Aorta (tissue), 5 donors: ENCODE measurements around the gene IL1RAPL2. TPM values are rescaled to one million over a fixed set of nuclear protein-coding genes. Genes with fewer than 3 reads are reported as not detected.

Experiments used
- ATAC-seq: fragments of 200-7000 bp; cut with Tn5 transposase; one replicate; pipeline ENCODE4 v1.9.1; 2022; ENCODE audit warnings: moderate library complexity; ENCODE audit not compliant: low FRiP score
- DNase-seq, 2 donors: peaks; one replicate each; pipeline ENCODE4 v3.0.0-alpha.2; 2020
- H3K27ac ChIP-seq, 2 donors: one replicate each; pipeline ENCODE4 v1.5.1; 2013; ENCODE audit warnings: low read length in 2 of 2, mild to moderate bottlenecking in 2 of 2, moderate library complexity in 2 of 2, control low read depth in 1 of 2, inconsistent platforms in 1 of 2, low read depth in 1 of 2
- H3K27me3 ChIP-seq, 2 donors: one replicate each; pipeline ENCODE4 v1.6.1; 2013; ENCODE audit warnings: control low read depth in 1 of 2, low read length in 1 of 2, mild to moderate bottlenecking in 1 of 2, moderate library complexity in 1 of 2; ENCODE audit not compliant: insufficient read depth in 2 of 2, control insufficient read depth in 1 of 2
- H3K36me3 ChIP-seq, 2 donors: one replicate each; pipeline ENCODE4 v1.6.1; 2013; ENCODE audit warnings: control low read depth in 1 of 2, low read length in 1 of 2, mild to moderate bottlenecking in 1 of 2; ENCODE audit not compliant: insufficient read depth in 2 of 2, control insufficient read depth in 1 of 2
- H3K4me1 ChIP-seq, 2 donors: one replicate each; pipeline ENCODE4 v1.6.1; 2013; ENCODE audit warnings: low read length in 2 of 2, control low read depth in 1 of 2, mild to moderate bottlenecking in 1 of 2, moderate library complexity in 1 of 2; ENCODE audit not compliant: insufficient read depth in 2 of 2, control insufficient read depth in 1 of 2
- H3K4me3 ChIP-seq, 2 donors: one replicate each; pipeline ENCODE4 v1.5.1; 2013; ENCODE audit warnings: low read length in 2 of 2, control low read depth in 1 of 2, mild to moderate bottlenecking in 1 of 2
- H3K9me3 ChIP-seq: one replicate; pipeline ENCODE4 v1.6.1; 2013; ENCODE audit warnings: mild to moderate bottlenecking, low read length; ENCODE audit not compliant: control insufficient read depth
- WGBS, 2 donors: extraction: QIAGEN DNeasy Blood & Tissue Kit; methylation state at CpG; one replicate each; pipeline ENCODE4 v1.1.7; 2013; 5-methylcytosine and 5-hydroxymethylcytosine counted together
- intact Hi-C, 2 donors: fragments of 100-400 bp; cut with DNase I; formaldehyde crosslinking; loops; one replicate each; pipeline versions ENCODE4 v1.14.2 to v1.15.0; 2022
- polyA plus RNA-seq, 2 donors: library from polyadenylated mRNA; stranded (reverse); fragments of 200-250 nt; gene quantifications; one replicate each; pipeline ENCODE4 v1.2.3, GENCODE V29; 2013
- total RNA-seq, 2 donors: library from RNA; stranded (reverse); fragmentation: NEBNext Ultra II Directional; extraction: Animal tissue kit (Norgen Biotek cat#: 25700); gene quantifications; one replicate each; pipeline ENCODE4 v1.2.1, GENCODE V29; 2021
- donor health status: healthy with polysubstance abuse.
- donor health status: Bipolar disorder and iron deficiency.
- donor health status: DM: no; HTN: no; CAD: no.
- donor health status: DM: no; HTN: no; CAD: no.
- donor health status: DM: yes; HTN: yes; CAD: no.

Gene IL1RAPL2
- total and polyA plus RNA-seq, 4 donors: not detected

- intact Hi-C loops: no loop called here
These were observed 129.6 kb downstream of the IL1RAPL2 start for GRCh38 chrX:104695593-104695992.

GRCh38 chrX:104696667-104697066 lies 130.7 kb downstream of the IL1RAPL2 start:
- Histone ChIP-seq H3K27ac (no peak overlapping the region), H3K9me3 (no peaks in the 10 kb centered on the region), H3K36me3 (no peaks in the 10 kb centered on the region), H3K4me3 (no peak overlapping the region), H3K4me1 (no peaks in the 10 kb centered on the region), H3K27me3 (no peaks in the 10 kb centered on the region)
- 33 to 39% methylated on average over 1 of the region's 1 CpG for WGBS, 2 donors
- DNase-seq (no peak), ATAC-seq (no peak)
- intact Hi-C loops: no loop called here

More at GRCh38 chrX:104695593-104695992, 129.6 kb downstream of the IL1RAPL2 start:
- Histone ChIP-seq H3K27ac (no peak overlapping the region), H3K4me1 (no peaks in the 10 kb centered on the region), H3K4me3 (no peak overlapping the region), H3K27me3 (no peaks in the 10 kb centered on the region), H3K36me3 (no peaks in the 10 kb centered on the region), H3K9me3 (no peaks in the 10 kb centered on the region)
- no peak for DNase-seq
- no peak for ATAC-seq
- 87 to 91% methylated on average over 9 of the region's 9 CpGs for WGBS, 2 donors

- H3K27me3 ChIP-seq: no peaks in the 10 kb centered on the region
- intact Hi-C loops: no loop called here
- ATAC-seq (no peak), DNase-seq (no peak)
- H3K27ac ChIP-seq: no peak overlapping the region
- no peaks in the 10 kb centered on the region for H3K36me3 ChIP-seq
- H3K4me3 ChIP-seq: no peak overlapping the region
- H3K4me1 ChIP-seq: no peaks in the 10 kb centered on the region
- no peaks in the 10 kb centered on the region for H3K9me3 ChIP-seq
These were observed 131.3 kb downstream of the IL1RAPL2 start for GRCh38 chrX:104697294-104697693.

GRCh38 chrX:104707042-104707441 lies 141.0 kb downstream of the IL1RAPL2 start:
- Histone ChIP-seq H3K27me3 (no peaks in the 10 kb centered on the region), H3K27ac (no peak overlapping the region), H3K36me3 (no peaks in the 10 kb centered on the region), H3K4me1 (no peaks in the 10 kb centered on the region), H3K4me3 (no peak overlapping the region), H3K9me3 (no peaks in the 10 kb centered on the region)
- DNase-seq: no peak
- ATAC-seq: no peak
- 60 to 81% methylated on average over 4 of the region's 4 CpGs for WGBS, 2 donors
- intact Hi-C loops: no loop called here

- no peaks in the 10 kb centered on the region for H3K9me3 ChIP-seq
- no peak overlapping the region for H3K4me3 ChIP-seq
- H3K27ac ChIP-seq: no peak overlapping the region
- no peaks in the 10 kb centered on the region for H3K27me3 ChIP-seq
- no peak for ATAC-seq
- no peaks in the 10 kb centered on the region for H3K4me1 ChIP-seq
- no peak for DNase-seq
- no peaks in the 10 kb centered on the region for H3K36me3 ChIP-seq
- intact Hi-C loops: no loop called here
These were observed 141.6 kb downstream of the IL1RAPL2 start for GRCh38 chrX:104707572-104707971.

- intact Hi-C loops: loop anchor here in 1 of 2 donors (10.0 kb wide), 1 partner anchor 62 kb away; no protein-coding TSS in a partner anchor
- Histone ChIP-seq H3K4me3 (no peak overlapping the region), H3K27me3 (no peaks in the 10 kb centered on the region), H3K4me1 (no peaks in the 10 kb centered on the region), H3K36me3 (no peaks in the 10 kb centered on the region), H3K9me3 (no peaks in the 10 kb centered on the region), H3K27ac (no peak overlapping the region)
- DNase-seq (no peak), ATAC-seq (no peak)
- WGBS, 2 donors: 22 to 26% methylated on average over 1 of the region's 1 CpG
These were observed 146.5 kb downstream of the IL1RAPL2 start for GRCh38 chrX:104712515-104712914.

- intact Hi-C loops: no loop called here
- H3K27me3 ChIP-seq: no peaks in the 10 kb centered on the region
These were observed 155.9 kb downstream of the IL1RAPL2 start for GRCh38 chrX:104721854-104722253.

GRCh38 chrX:104728456-104728855 lies 162.5 kb downstream of the IL1RAPL2 start:
- 70 to 80% methylated on average over 3 of the region's 3 CpGs for WGBS, 2 donors
- intact Hi-C loops: no loop called here
- DNase-seq: no peak
- Histone ChIP-seq H3K36me3 (no peaks in the 10 kb centered on the region), H3K27me3 (no peaks in the 10 kb centered on the region), H3K4me3 (no peak overlapping the region), H3K27ac (no peak overlapping the region), H3K9me3 (no peaks in the 10 kb centered on the region), H3K4me1 (no peaks in the 10 kb centered on the region)
- ATAC-seq: no peak

More at GRCh38 chrX:104721854-104722253, 155.9 kb downstream of the IL1RAPL2 start:
- WGBS, 2 donors: 57 to 64% methylated on average over 3 of the region's 3 CpGs
- H3K9me3 ChIP-seq: no peaks in the 10 kb centered on the region
- H3K36me3 ChIP-seq: no peaks in the 10 kb centered on the region
- H3K4me3 ChIP-seq: no peak overlapping the region
- no peak overlapping the region for H3K27ac ChIP-seq
- DNase-seq (no peak), ATAC-seq (no peak)
- H3K4me1 ChIP-seq: no peaks in the 10 kb centered on the region

- intact Hi-C loops: no loop called here
- DNase-seq (no peak), ATAC-seq (no peak)
- Histone ChIP-seq H3K27me3 (no peaks in the 10 kb centered on the region), H3K27ac (no peak overlapping the region), H3K36me3 (no peaks in the 10 kb centered on the region), H3K4me3 (no peak overlapping the region), H3K9me3 (no peaks in the 10 kb centered on the region), H3K4me1 (peaks cover 0 to 2% of the 10 kb centered on the region in 2 donors)
These were observed 176.4 kb downstream of the IL1RAPL2 start for GRCh38 chrX:104742355-104742754.
